Measurements from ENCODE around the gene ZGPAT. TPM values are rescaled to one million over a fixed set of nuclear protein-coding genes. Genes with fewer than 3 reads are reported as not detected.

ZGPAT gene
- total RNA-seq, 1 donor from 2014 or later, result 19.2 TPM

- Mint-ChIP-seq H3K4me1 (ENCODE audit: low read depth) (peaks cover 16% of the 10 kb centered on the region), H3K27ac (ENCODE audit: unreplicated experiment) (no peak overlapping the region), H3K4me3 (ENCODE audit: unreplicated experiment) (no peak overlapping the region), H3K36me3 (ENCODE audit: low read depth) (peaks cover 10% of the 10 kb centered on the region), H3K9me3 (ENCODE audit: low read depth) (no peaks in the 10 kb centered on the region), H3K27me3 (ENCODE audit: low read depth) (no peaks in the 10 kb centered on the region)
- no peak for TF ChIP-seq CTCF (IDR thresholded peaks at IDR 0.05)
- no peak for DNase-seq (ENCODE audit: low spot score)
Measured at GRCh38 chr20:63680427-63680826, 27.4 kb upstream of the ZGPAT start.

- no peak for DNase-seq (ENCODE audit: low spot score)
- Mint-ChIP-seq H3K4me3 (ENCODE audit: unreplicated experiment) (no peak overlapping the region), H3K27ac (ENCODE audit: unreplicated experiment) (no peak overlapping the region), H3K9me3 (ENCODE audit: low read depth) (no peaks in the 10 kb centered on the region), H3K27me3 (ENCODE audit: low read depth) (no peaks in the 10 kb centered on the region), H3K4me1 (ENCODE audit: low read depth) (peaks cover 16% of the 10 kb centered on the region), H3K36me3 (ENCODE audit: low read depth) (peaks cover 7% of the 10 kb centered on the region)
- no peak for TF ChIP-seq CTCF (IDR thresholded peaks at IDR 0.05)
Measured at GRCh38 chr20:63680857-63681608, 26.8 kb upstream of the ZGPAT start.

GRCh38 chr20:63681609-63682142, 26.2 kb upstream of the ZGPAT start:
- Mint-ChIP-seq H3K27ac (ENCODE audit: unreplicated experiment) (peak overlapping the region; percentile 96), H3K4me3 (ENCODE audit: unreplicated experiment) (no peak overlapping the region), H3K9me3 (ENCODE audit: low read depth) (no peaks in the 10 kb centered on the region), H3K4me1 (ENCODE audit: low read depth) (peaks cover 21% of the 10 kb centered on the region), H3K27me3 (ENCODE audit: low read depth) (no peaks in the 10 kb centered on the region), H3K36me3 (ENCODE audit: low read depth) (peaks cover 4% of the 10 kb centered on the region)
- no peak for DNase-seq (ENCODE audit: low spot score)
- no peak for TF ChIP-seq CTCF (IDR thresholded peaks at IDR 0.05)

- H3K36me3 Mint-ChIP-seq (ENCODE audit: low read depth), result peaks cover 1% of the 10 kb centered on the region
- no peak overlapping the region for H3K4me3 Mint-ChIP-seq (ENCODE audit: unreplicated experiment)
- no peak for DNase-seq (ENCODE audit: low spot score)
- H3K9me3 Mint-ChIP-seq (ENCODE audit: low read depth), result no peaks in the 10 kb centered on the region
- no peaks in the 10 kb centered on the region for H3K27me3 Mint-ChIP-seq (ENCODE audit: low read depth)
- H3K4me1 Mint-ChIP-seq (ENCODE audit: low read depth), result peaks cover 25% of the 10 kb centered on the region
- H3K27ac Mint-ChIP-seq (ENCODE audit: unreplicated experiment), result peak overlapping the region; percentile 96
- no peak for TF ChIP-seq CTCF (IDR thresholded peaks at IDR 0.05)
Measured at GRCh38 chr20:63682384-63683139, 25.3 kb upstream of the ZGPAT start.

- peaks cover 25% of the 10 kb centered on the region for H3K4me1 Mint-ChIP-seq (ENCODE audit: low read depth)
- no peak for DNase-seq (ENCODE audit: low spot score)
- H3K27me3 Mint-ChIP-seq (ENCODE audit: low read depth), result no peaks in the 10 kb centered on the region
- TF ChIP-seq CTCF (IDR thresholded peaks at IDR 0.05), result no peak
- H3K27ac Mint-ChIP-seq (ENCODE audit: unreplicated experiment), result no peak overlapping the region
- H3K9me3 Mint-ChIP-seq (ENCODE audit: low read depth), result no peaks in the 10 kb centered on the region
- no peak overlapping the region for H3K4me3 Mint-ChIP-seq (ENCODE audit: unreplicated experiment)
- no peaks in the 10 kb centered on the region for H3K36me3 Mint-ChIP-seq (ENCODE audit: low read depth)
Measured at GRCh38 chr20:63685269-63686026, 22.4 kb upstream of the ZGPAT start.

All from chondrocyte (in vitro differentiated cells).